GM12875 (cell line): ENCODE results near the gene MAGEA11.
"Not testable (repeated sequence)": the region's sequence is repeated elsewhere in the genome, so short reads cannot be mapped to it uniquely, and the experiment has no call there.

ENCODE experiments used
- H3K4me3 ChIP-seq: one replicate; pipeline ENCODE4 v1.5.1; 2011; ENCODE audit warnings: low read depth, low read length, control low read depth
- CTCF ChIP-seq: IDR thresholded peaks from 2 replicates; pipeline ENCODE4 v1.5.1; 2011; ENCODE audit warnings: low read depth, mild to moderate bottlenecking, control low read depth, inconsistent platforms, low read length, moderate library complexity, borderline replicate concordance; ENCODE audit not compliant: insufficient read depth

The MAGEA11 gene

GRCh38 chrX:149760965-149761364 lies 49.1 kb downstream of the MAGEA11 start:
- no peak for TF ChIP-seq CTCF

GRCh38 chrX:149761858-149762674 lies 50.2 kb downstream of the MAGEA11 start:
- H3K4me3 ChIP-seq, result not testable (repeated sequence)

More at GRCh38 chrX:149760965-149761364, 49.1 kb downstream of the MAGEA11 start:
- H3K4me3 ChIP-seq, result no peak overlapping the region

- H3K4me3 ChIP-seq, result no peak overlapping the region
- TF ChIP-seq CTCF, result no peak
These were observed 51.1 kb downstream of the MAGEA11 start for GRCh38 chrX:149762696-149763614.
